Measurements from ENCODE around the gene ACOT13.

DNA sequence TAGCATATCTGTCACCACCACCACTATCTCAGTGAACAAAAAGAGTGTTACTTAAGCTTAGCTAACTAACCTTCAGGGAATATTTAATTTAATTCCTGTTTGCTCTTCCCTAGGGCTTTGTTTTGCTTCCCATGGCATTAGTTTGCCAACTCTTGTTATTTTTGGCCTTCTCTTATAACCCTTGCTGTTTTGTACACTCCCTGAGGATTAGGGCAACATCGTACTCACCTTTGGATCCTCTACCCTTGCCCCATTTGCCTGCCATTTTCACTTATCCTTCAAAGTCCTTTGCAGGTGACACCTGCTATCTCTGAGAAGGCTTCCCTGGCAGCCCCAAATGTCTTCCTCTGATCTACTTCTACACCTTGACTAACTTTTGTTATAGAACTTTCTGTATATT lies 23.7 kb downstream of the ACOT13 start:
- no peak for TF ChIP-seq MAFK (IDR thresholded peaks at IDR 0.05; ENCODE audit: partially characterized antibody)
- no peak for TF ChIP-seq RFX5 (IDR thresholded peaks at IDR 0.05)
- TF ChIP-seq, protein P1, sequence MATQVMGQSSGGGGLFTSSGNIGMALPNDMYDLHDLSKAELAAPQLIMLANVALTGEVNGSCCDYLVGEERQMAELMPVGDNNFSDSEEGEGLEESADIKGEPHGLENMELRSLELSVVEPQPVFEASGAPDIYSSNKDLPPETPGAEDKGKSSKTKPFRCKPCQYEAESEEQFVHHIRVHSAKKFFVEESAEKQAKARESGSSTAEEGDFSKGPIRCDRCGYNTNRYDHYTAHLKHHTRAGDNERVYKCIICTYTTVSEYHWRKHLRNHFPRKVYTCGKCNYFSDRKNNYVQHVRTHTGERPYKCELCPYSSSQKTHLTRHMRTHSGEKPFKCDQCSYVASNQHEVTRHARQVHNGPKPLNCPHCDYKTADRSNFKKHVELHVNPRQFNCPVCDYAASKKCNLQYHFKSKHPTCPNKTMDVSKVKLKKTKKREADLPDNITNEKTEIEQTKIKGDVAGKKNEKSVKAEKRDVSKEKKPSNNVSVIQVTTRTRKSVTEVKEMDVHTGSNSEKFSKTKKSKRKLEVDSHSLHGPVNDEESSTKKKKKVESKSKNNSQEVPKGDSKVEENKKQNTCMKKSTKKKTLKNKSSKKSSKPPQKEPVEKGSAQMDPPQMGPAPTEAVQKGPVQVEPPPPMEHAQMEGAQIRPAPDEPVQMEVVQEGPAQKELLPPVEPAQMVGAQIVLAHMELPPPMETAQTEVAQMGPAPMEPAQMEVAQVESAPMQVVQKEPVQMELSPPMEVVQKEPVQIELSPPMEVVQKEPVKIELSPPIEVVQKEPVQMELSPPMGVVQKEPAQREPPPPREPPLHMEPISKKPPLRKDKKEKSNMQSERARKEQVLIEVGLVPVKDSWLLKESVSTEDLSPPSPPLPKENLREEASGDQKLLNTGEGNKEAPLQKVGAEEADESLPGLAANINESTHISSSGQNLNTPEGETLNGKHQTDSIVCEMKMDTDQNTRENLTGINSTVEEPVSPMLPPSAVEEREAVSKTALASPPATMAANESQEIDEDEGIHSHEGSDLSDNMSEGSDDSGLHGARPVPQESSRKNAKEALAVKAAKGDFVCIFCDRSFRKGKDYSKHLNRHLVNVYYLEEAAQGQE (IDR thresholded peaks at IDR 0.05), result no peak
- TF ChIP-seq POLR2A (IDR thresholded peaks at IDR 0.05; ENCODE audit: low read length), result no peak
- TF ChIP-seq POLR2AphosphoS2 (conservative IDR thresholded peaks at IDR 0.05; ENCODE audit: low read length), result no peak
- no peak for TF ChIP-seq RCOR1 (IDR thresholded peaks at IDR 0.05; ENCODE audit: low read depth, low read length)
- TF ChIP-seq CEBPB (IDR thresholded peaks at IDR 0.05), result no peak

All from A549 (cell line).